NB4 (cell line): ENCODE data around the gene SGIP1.

ENCODE experiments used
- CTCF ChIP-seq: IDR thresholded peaks from one replicate; pipeline ENCODE4 v1.5.1; 2012; ENCODE audit warnings: low read depth, low read length
- MAX ChIP-seq: IDR thresholded peaks from 2 replicates; pipeline ENCODE4 v1.6.1; 2011; ENCODE audit warnings: low read depth, low read length
- MYC ChIP-seq: IDR thresholded peaks from 2 replicates; pipeline ENCODE4 v1.6.1; 2011; ENCODE audit warnings: low read depth, low read length
- POLR2A ChIP-seq: IDR thresholded peaks from 2 replicates; pipeline ENCODE4 v1.6.1; 2011; ENCODE audit warnings: mild to moderate bottlenecking; ENCODE audit not compliant: insufficient read length; ENCODE audit errors: extremely low read depth

GRCh38 chr1:66607458-66607857 is 73.5 kb downstream of the SGIP1 start:
- no peak for TF ChIP-seq CTCF
- no peak for TF ChIP-seq POLR2A
- TF ChIP-seq MYC = no peak
- TF ChIP-seq MAX = no peak
